Stimulated activated naive CD8-positive, alpha-beta T cell treated with anti-CD3 and anti-CD28 coated beads, Interleukin-15, Interleukin-2, amounts not matched to agents 100 U/mL and 50 U/mL, for 24 hours (primary cell): Measurements from ENCODE around the gene DNAJB13.

Source experiments
- ATAC-seq: fragments of 150-1000 bp; cut with Tn5 transposase; one replicate; pipeline ENCODE4 v1.10.0; 2021
- DNase-seq: peaks from one replicate; pipeline ENCODE4 v3.0.0; 2021

DNAJB13 gene

GRCh38 chr11:74015919-74016684, 65.3 kb downstream of the DNAJB13 start:
- ATAC-seq (no peak), DNase-seq (no peak)

- no peak for ATAC-seq
Observed at GRCh38 chr11:74017631-74018030, 66.8 kb downstream of the DNAJB13 start.

GRCh38 chr11:74018331-74019005, 67.6 kb downstream of the DNAJB13 start:
- ATAC-seq (no peak), DNase-seq (no peak)

More at GRCh38 chr11:74017631-74018030, 66.8 kb downstream of the DNAJB13 start:
- DNase-seq = no peak

GRCh38 chr11:74019104-74019738, 68.4 kb downstream of the DNAJB13 start:
- DNase-seq (no peak), ATAC-seq (peak; percentile 42)

GRCh38 chr11:74019860-74020259, 69.0 kb downstream of the DNAJB13 start:
- DNase-seq (peak; percentile 78), ATAC-seq (peak; percentile 92)
